Measurements from ENCODE around the gene SYTL1. TPM values are rescaled to one million over a fixed set of nuclear protein-coding genes. Genes with fewer than 3 reads are reported as not detected.

SYTL1 gene, protein sequence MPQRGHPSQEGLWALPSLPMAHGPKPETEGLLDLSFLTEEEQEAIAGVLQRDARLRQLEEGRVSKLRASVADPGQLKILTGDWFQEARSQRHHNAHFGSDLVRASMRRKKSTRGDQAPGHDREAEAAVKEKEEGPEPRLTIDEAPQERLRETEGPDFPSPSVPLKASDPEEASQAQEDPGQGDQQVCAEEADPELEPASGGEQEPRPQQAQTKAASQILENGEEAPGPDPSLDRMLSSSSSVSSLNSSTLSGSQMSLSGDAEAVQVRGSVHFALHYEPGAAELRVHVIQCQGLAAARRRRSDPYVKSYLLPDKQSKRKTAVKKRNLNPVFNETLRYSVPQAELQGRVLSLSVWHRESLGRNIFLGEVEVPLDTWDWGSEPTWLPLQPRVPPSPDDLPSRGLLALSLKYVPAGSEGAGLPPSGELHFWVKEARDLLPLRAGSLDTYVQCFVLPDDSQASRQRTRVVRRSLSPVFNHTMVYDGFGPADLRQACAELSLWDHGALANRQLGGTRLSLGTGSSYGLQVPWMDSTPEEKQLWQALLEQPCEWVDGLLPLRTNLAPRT
- total RNA-seq (1 to 10 TPM in 1 of 4 donors, under 1 TPM in 2, not detected in 1; 0.54 to 1.5 (median 0.55) TPM), polyA plus RNA-seq (10 to 100 TPM in 1 of 3 donors, 1 to 10 TPM in 2; 3.2 to 25.9 (median 9.0) TPM)

DNA sequence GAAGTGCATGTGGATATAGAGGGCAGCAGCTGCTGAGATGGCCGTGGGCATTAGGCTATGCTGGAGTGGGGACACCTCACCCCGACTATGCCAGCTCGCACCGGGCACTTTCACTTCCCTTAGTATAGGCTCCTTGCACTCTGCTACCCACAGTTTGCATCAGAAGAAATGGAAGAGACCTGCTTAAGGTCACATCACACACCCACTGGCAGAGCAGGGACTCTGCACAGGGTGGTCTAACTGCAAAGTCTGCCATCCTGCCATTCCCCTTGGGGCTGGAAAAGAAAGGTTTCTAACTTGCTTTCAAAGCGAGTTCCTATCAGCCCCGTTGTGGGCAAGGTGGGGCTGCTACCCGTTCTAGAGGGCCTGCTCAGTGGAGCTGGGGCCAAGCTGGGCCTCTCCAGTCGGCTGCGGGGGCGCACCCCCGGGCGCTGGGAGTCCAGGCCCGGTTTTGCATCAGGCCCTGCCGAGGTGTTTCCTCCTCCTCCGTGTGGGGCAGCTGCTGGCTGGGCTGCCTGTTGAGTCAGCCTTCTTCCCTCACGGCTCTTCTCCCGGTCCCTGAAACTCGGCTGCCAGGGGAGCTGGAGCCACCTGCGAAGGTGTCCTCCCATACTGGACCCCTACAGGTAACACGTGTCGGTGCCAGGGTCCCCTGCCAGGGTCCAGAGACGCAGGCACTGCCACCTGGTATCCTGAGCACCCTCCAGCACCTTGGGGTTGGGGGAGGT, at the start of gene SYTL1:
SYTL1 (plus strand) TSS at position 498 of the 728 bp plus-strand sequence. CDS start 3,313 bp downstream, outside the sequence.
- H3K27ac ChIP-seq = no peak within 1 kb of the TSS
- TF ChIP-seq POLR2AphosphoS5 (IDR thresholded peaks at IDR 0.05) (no peak), EP300 (IDR thresholded peaks at IDR 0.05) (no peak), POLR2A (IDR thresholded peaks at IDR 0.05) (no peak)
- TF ChIP-seq, protein P1, sequence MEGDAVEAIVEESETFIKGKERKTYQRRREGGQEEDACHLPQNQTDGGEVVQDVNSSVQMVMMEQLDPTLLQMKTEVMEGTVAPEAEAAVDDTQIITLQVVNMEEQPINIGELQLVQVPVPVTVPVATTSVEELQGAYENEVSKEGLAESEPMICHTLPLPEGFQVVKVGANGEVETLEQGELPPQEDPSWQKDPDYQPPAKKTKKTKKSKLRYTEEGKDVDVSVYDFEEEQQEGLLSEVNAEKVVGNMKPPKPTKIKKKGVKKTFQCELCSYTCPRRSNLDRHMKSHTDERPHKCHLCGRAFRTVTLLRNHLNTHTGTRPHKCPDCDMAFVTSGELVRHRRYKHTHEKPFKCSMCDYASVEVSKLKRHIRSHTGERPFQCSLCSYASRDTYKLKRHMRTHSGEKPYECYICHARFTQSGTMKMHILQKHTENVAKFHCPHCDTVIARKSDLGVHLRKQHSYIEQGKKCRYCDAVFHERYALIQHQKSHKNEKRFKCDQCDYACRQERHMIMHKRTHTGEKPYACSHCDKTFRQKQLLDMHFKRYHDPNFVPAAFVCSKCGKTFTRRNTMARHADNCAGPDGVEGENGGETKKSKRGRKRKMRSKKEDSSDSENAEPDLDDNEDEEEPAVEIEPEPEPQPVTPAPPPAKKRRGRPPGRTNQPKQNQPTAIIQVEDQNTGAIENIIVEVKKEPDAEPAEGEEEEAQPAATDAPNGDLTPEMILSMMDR (IDR thresholded peaks at IDR 0.05) = no peak
- peaks cover 0 to 16% (median 2%) of the 10 kb centered on the region in 4 donors for H3K36me3 ChIP-seq
- no peaks in the 10 kb centered on the region for H3K9me3 ChIP-seq
- intact Hi-C loops (cut with DNase I) = no loop called here
- H3K27me3 ChIP-seq = peaks cover 0 to under 1% (median 0%) of the 10 kb centered on the region in 3 donors
- no peaks in the 10 kb centered on the region for H3K4me1 ChIP-seq
- DNase-seq = no peak
- WGBS, 2 donors = 14 to 15% methylated on average over 22 of the region's 22 CpGs
- no peak within 1 kb of the TSS for H3K4me3 ChIP-seq

DNA sequence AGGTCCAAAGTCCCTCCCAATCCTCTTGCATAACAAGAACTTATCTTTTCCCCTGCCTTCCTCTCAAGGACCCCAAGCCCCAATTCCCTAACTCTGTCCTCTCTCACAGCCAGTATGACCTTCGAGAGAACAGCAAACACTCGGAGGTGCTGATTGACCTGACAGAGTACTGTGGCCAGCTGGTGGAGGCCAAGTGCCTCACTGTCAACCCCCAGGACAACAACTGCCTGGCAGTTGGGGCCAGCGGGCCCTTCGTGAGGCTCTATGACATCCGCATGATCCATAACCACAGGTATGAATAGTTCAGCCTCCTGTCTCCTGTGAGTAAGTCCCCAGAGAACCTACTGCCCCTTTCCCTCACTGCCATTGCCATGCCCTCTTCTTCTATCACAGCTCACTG, 49.7 kb upstream of the SYTL1 start:
- Histone ChIP-seq H3K27me3 (no peaks in the 10 kb centered on the region), H3K27ac (no peak overlapping the region), H3K4me3 (no peak overlapping the region), H3K4me1 (peaks cover 0 to 5% (median 4%) of the 10 kb centered on the region in 4 donors), H3K36me3 (peaks cover 15 to 76% (median 49%) of the 10 kb centered on the region in 4 donors), H3K9me3 (no peaks in the 10 kb centered on the region)
- no peak for DNase-seq
- intact Hi-C loops (cut with DNase I) = no loop called here
- TF ChIP-seq POLR2AphosphoS5 (IDR thresholded peaks at IDR 0.05) (no peak), POLR2A (IDR thresholded peaks at IDR 0.05) (no peak), EP300 (IDR thresholded peaks at IDR 0.05) (no peak)
- TF ChIP-seq, protein P1 (IDR thresholded peaks at IDR 0.05) = no peak
- WGBS, 2 donors = 93 to 94% methylated on average over 5 of the region's 5 CpGs

DNA sequence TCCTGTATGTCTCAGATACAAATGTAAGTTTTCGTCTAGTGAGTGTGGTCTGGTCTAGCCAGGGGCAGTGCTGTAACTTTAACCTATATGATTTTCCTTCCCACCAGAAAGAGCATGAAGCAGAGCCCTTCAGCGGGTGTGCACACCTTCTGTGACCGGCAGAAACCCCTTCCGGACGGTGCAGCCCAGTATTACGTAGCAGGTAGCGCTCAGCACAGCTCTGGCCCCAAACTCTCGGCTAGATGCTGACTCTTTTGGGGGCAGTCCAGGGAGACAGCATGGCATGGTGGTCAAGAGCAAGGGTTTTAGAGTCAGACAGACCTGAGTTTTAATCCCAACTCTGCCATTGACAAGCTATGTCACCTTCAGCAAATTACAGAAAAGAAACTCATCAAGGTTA, 47.9 kb upstream of the SYTL1 start:
- WGBS, 2 donors = 96 to 97% methylated on average over 8 of the region's 8 CpGs
- intact Hi-C loops (cut with DNase I) = no loop called here

DNA sequence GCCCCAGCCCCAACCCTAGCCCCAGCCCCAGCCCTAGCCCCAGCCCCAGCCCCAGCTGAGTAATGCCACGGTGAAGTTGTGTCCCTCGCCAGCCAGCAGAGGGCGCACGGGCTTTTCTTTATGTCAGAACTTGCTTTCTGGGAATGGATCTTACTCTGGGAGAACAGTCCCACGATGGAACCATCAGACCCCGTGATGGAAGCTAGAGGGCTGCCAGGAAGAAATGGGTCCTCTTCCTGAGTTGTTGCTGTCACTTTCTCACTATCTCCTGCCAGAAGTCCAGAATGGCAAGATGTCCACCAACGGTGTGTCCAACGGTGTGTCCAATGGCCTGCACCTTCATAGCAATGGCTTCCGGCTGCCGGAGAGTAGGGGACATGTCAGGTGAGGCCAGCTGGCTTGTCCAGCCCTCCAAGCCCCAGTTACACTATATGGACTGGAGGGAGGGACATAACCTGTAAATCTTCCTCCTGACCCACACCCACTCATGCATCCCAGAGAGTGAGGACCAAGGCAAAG, 45.0 kb upstream of the SYTL1 start:
- Histone ChIP-seq H3K27me3 (no peaks in the 10 kb centered on the region), H3K4me3 (no peak overlapping the region), H3K9me3 (no peaks in the 10 kb centered on the region), H3K36me3 (peaks cover 13 to 69% (median 37%) of the 10 kb centered on the region in 4 donors), H3K27ac (peak overlapping the region; percentile 84 to 96 (median 92)), H3K4me1 (peaks cover 2 to 47% (median 46%) of the 10 kb centered on the region in 4 donors)
- WGBS, 2 donors = 39 to 40% methylated on average over 10 of the region's 10 CpGs
- intact Hi-C loops (cut with DNase I) = loop anchor here (5.0 kb wide), 1 partner anchor 310 kb away; no protein-coding TSS in a partner anchor
- TF ChIP-seq EP300 (IDR thresholded peaks at IDR 0.05) (no peak), POLR2A (IDR thresholded peaks at IDR 0.05) (no peak)
- TF ChIP-seq, protein P1 (IDR thresholded peaks at IDR 0.05) = peak in 3 of 4 experiments; percentile 44 to 76 (median 51)
- peak; percentile 81 for DNase-seq

More for the DNA sequence above, 47.9 kb upstream of the SYTL1 start:
- Histone ChIP-seq H3K36me3 (peaks cover 13 to 81% (median 42%) of the 10 kb centered on the region in 4 donors), H3K4me3 (no peak overlapping the region), H3K27ac (no peak overlapping the region), H3K9me3 (no peaks in the 10 kb centered on the region), H3K4me1 (peaks cover 0 to 23% (median 22%) of the 10 kb centered on the region in 4 donors), H3K27me3 (no peaks in the 10 kb centered on the region)
- no peak for DNase-seq
- TF ChIP-seq, protein P1 (IDR thresholded peaks at IDR 0.05) = no peak
- TF ChIP-seq POLR2AphosphoS5 (IDR thresholded peaks at IDR 0.05) (no peak), POLR2A (IDR thresholded peaks at IDR 0.05) (no peak), EP300 (IDR thresholded peaks at IDR 0.05) (no peak)
